WTC11 (cell line): ENCODE results near the gene FERMT2. TPM values are rescaled to one million over a fixed set of nuclear protein-coding genes. Genes with fewer than 3 reads are reported as not detected.

ENCODE experiments used
- ATAC-seq: fragments of 200-7000 bp; cut with Tn5 transposase; 2 replicates; pipeline ENCODE4 v1.10.0; 2021; ENCODE audit warnings: mild to moderate bottlenecking, moderate library complexity
- CTCF ChIA-PET: fragments of 300-600 bp; sonication (Branson Sonifier 250); formaldehyde crosslinking; loops from one replicate; lab custom pipeline; 2021; ENCODE audit warnings: antibody characterized with exemption; lab: Charles Lee
- POLR2A ChIA-PET: fragments of 350-600 bp; sonication (Branson Sonifier 250); formaldehyde crosslinking; loops from one replicate; lab custom pipeline; 2021; ENCODE audit warnings: antibody characterized with exemption; lab: Charles Lee
- DNase-seq: peaks from one replicate; pipeline ENCODE4 v3.0.0; 2021; ENCODE audit warnings: low spot score
- H3K27ac Mint-ChIP-seq: 2 replicates; pipeline ENCODE4 v1.8.0; 2021; ENCODE audit warnings: mixed read lengths
- H3K27me3 Mint-ChIP-seq: 2 replicates; pipeline ENCODE4 v1.8.0; 2021; ENCODE audit warnings: low read depth, mild to moderate bottlenecking, moderate library complexity, mixed read lengths
- H3K36me3 Mint-ChIP-seq: 2 replicates; pipeline ENCODE4 v1.8.0; 2021; ENCODE audit warnings: mixed read lengths
- H3K4me1 Mint-ChIP-seq: 2 replicates; pipeline ENCODE4 v1.8.0; 2022; ENCODE audit warnings: mixed read lengths
- H3K4me3 Mint-ChIP-seq: 2 replicates; pipeline ENCODE4 v1.8.0; 2021; ENCODE audit warnings: mild to moderate bottlenecking, moderate library complexity, mixed read lengths
- H3K9me3 Mint-ChIP-seq: 2 replicates; pipeline ENCODE4 v1.8.0; 2021; ENCODE audit warnings: mixed read lengths
- CREM ChIP-seq: sonication (generic); formaldehyde crosslinking; IDR thresholded peaks from 2 replicates; pipeline ENCODE4 v1.8.1; 2022; ENCODE audit warnings: mild to moderate bottlenecking, missing genetic modification reagents, moderate library complexity
- ETV6 ChIP-seq: sonication (generic); formaldehyde crosslinking; IDR thresholded peaks from 2 replicates; pipeline ENCODE4 v1.8.1; 2022; ENCODE audit warnings: mild to moderate bottlenecking, missing genetic modification reagents
- MYBL2 ChIP-seq: sonication (generic); formaldehyde crosslinking; IDR thresholded peaks from 2 replicates; pipeline ENCODE4 v1.8.1; 2023; ENCODE audit warnings: mild to moderate bottlenecking, moderate library complexity, missing genetic modification reagents
- NR1H2 ChIP-seq: sonication (generic); formaldehyde crosslinking; IDR thresholded peaks from 2 replicates; pipeline ENCODE4 v1.9.0; 2021; ENCODE audit warnings: mild to moderate bottlenecking, moderate library complexity, missing genetic modification reagents
- NR3C1 ChIP-seq: sonication (generic); formaldehyde crosslinking; conservative IDR thresholded peaks from 2 replicates; pipeline ENCODE4 v1.8.1; 2023; ENCODE audit warnings: low read depth, mild to moderate bottlenecking, missing genetic modification reagents
- RORB ChIP-seq: fragments of 250-450 bp; sonication (Bioruptor Pico); IDR thresholded peaks from 2 replicates; pipeline ENCODE4 v1.9.0; 2021; ENCODE audit warnings: mild to moderate bottlenecking
- TP53 ChIP-seq: sonication (generic); formaldehyde crosslinking; IDR thresholded peaks from 2 replicates; pipeline ENCODE4 v1.8.1; 2023; ENCODE audit warnings: mild to moderate bottlenecking, missing genetic modification reagents
- ZNF121 ChIP-seq: sonication (generic); formaldehyde crosslinking; IDR thresholded peaks from 2 replicates; pipeline ENCODE4 v1.8.0; 2023; ENCODE audit warnings: missing genetic modification reagents
- ZNF396 ChIP-seq: fragments of 250-450 bp; sonication (Bioruptor Pico); IDR thresholded peaks from 2 replicates; pipeline ENCODE4 v1.8.0; 2021; ENCODE audit warnings: mild to moderate bottlenecking, moderate library complexity, borderline replicate concordance
- total RNA-seq: library from RNA; stranded (reverse); gene quantifications from 3 replicates; pipeline ENCODE4 v1.2.3, GENCODE V29; 2021
- TF ChIP-seq, protein P1 (sequence below): sonication (generic); formaldehyde crosslinking; IDR thresholded peaks from 2 replicates; pipeline ENCODE4 v1.8.1; 2022; ENCODE audit warnings: low read depth, missing genetic modification reagents, borderline replicate concordance
- TF ChIP-seq, protein P2 (sequence below): sonication (generic); formaldehyde crosslinking; conservative IDR thresholded peaks from 2 replicates; pipeline ENCODE4 v1.8.1; 2022; ENCODE audit warnings: mild to moderate bottlenecking, missing genetic modification reagents
- TF ChIP-seq, protein P3 (sequence below): sonication (generic); formaldehyde crosslinking; IDR thresholded peaks from 2 replicates; pipeline ENCODE4 v1.8.0; 2022; ENCODE audit warnings: mild to moderate bottlenecking, missing genetic modification reagents
- TF ChIP-seq, protein P4 (sequence below): fragments of 250-450 bp; sonication (Bioruptor Pico); IDR thresholded peaks from 2 replicates; pipeline ENCODE4 v1.9.0; 2021; ENCODE audit warnings: mild to moderate bottlenecking, borderline replicate concordance
- TF ChIP-seq, protein P5 (sequence below): fragments of 200-600 bp; IDR thresholded peaks from 2 replicates; pipeline ENCODE4 v1.8.0; 2022; ENCODE audit warnings: antibody characterized with exemption
- TF ChIP-seq, protein P6 (sequence below): sonication (generic); formaldehyde crosslinking; IDR thresholded peaks from 2 replicates; pipeline ENCODE4 v1.8.1; 2023; ENCODE audit warnings: mild to moderate bottlenecking, missing genetic modification reagents, moderate library complexity

FERMT2 gene
- total RNA-seq, 1 experiment from 2014 or later = 92.8 TPM

DNA sequence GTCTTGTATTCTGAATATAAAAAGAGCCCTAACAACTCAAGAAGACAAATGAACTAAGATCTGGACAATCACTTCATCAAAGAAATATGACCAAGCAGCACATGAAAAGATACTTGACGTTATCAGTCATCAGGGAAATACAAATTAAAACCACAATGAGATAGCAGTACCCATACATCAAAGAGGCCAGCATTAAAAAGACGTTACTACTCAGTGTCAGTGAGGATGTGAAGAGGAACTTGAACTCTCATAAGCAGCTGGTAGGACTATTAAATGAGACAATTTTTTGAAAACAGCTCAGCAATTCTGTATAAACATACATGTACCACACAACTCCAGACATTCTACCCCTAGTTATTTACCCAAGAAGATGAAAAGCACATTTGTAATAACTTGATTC lies 55.9 kb downstream of the FERMT2 start:
- TF ChIP-seq RORB (CRISPR knock-in tag) (no peak), NR1H2 (CRISPR knock-in tag) (no peak)
- CTCF ChIA-PET = no interaction called here
- H3K9me3 Mint-ChIP-seq = no peaks in the 10 kb centered on the region
- H3K27ac Mint-ChIP-seq = peak overlapping the region; percentile 82; the same call in 1 of the 2 replicates
- ATAC-seq (no peak), DNase-seq (no peak)
- no peak overlapping the region for H3K4me3 Mint-ChIP-seq
- POLR2A ChIA-PET = no interaction called here
- 0 out of 2 replicates have a peak, but pooled peaks cover 8% of the 10 kb centered on the region for H3K4me1 Mint-ChIP-seq
- peaks cover 21% of the 10 kb centered on the region for H3K36me3 Mint-ChIP-seq
- H3K27me3 Mint-ChIP-seq = no peaks in the 10 kb centered on the region

DNA sequence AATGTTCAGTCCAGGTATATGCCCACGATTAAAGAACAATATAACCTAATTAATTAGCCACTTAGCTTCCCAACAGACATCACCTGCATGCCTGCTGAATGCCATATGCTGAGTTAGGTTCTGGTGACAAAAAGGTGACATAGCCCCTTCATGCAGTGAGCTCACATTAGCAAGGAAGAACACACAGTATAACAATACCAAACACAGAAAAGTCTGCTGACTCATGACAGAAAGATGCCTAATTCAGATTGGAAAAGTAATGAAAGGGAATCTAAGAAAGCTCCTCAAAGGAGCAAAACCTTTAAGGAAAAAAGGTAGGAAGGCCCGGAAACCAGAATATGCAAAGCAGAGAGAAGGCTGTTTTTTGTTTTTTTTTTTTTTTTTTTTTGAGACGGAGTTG lies 59.0 kb downstream of the FERMT2 start:
- H3K27me3 Mint-ChIP-seq = no peaks in the 10 kb centered on the region
- DNase-seq = no peak
- no peaks in the 10 kb centered on the region for H3K9me3 Mint-ChIP-seq
- ChIA-PET POLR2A (no interaction called here), CTCF (interaction anchor here (0.7 to 1.5 kb wide), 2 partner anchors 19 to 69 kb away, joined by 3 to 4 read pairs; no protein-coding TSS in a partner anchor)
- H3K36me3 Mint-ChIP-seq = peaks cover 26% of the 10 kb centered on the region
- TF ChIP-seq, protein P1, sequence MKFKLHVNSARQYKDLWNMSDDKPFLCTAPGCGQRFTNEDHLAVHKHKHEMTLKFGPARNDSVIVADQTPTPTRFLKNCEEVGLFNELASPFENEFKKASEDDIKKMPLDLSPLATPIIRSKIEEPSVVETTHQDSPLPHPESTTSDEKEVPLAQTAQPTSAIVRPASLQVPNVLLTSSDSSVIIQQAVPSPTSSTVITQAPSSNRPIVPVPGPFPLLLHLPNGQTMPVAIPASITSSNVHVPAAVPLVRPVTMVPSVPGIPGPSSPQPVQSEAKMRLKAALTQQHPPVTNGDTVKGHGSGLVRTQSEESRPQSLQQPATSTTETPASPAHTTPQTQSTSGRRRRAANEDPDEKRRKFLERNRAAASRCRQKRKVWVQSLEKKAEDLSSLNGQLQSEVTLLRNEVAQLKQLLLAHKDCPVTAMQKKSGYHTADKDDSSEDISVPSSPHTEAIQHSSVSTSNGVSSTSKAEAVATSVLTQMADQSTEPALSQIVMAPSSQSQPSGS (CRISPR knock-in tag) = no peak
- TF ChIP-seq, protein P2, sequence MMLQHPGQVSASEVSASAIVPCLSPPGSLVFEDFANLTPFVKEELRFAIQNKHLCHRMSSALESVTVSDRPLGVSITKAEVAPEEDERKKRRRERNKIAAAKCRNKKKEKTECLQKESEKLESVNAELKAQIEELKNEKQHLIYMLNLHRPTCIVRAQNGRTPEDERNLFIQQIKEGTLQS (CRISPR knock-in tag) = no peak
- TF ChIP-seq NR3C1 (no peak), CREM (no peak), ETV6 (CRISPR knock-in tag) (no peak), MYBL2 (CRISPR knock-in tag) (no peak), TP53 (no peak), ZNF121 (CRISPR knock-in tag) (no peak), ZNF396 (CRISPR knock-in tag) (no peak)
- TF ChIP-seq, protein P3, sequence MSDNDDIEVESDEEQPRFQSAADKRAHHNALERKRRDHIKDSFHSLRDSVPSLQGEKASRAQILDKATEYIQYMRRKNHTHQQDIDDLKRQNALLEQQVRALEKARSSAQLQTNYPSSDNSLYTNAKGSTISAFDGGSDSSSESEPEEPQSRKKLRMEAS (CRISPR knock-in tag) = no peak
- TF ChIP-seq, protein P4, sequence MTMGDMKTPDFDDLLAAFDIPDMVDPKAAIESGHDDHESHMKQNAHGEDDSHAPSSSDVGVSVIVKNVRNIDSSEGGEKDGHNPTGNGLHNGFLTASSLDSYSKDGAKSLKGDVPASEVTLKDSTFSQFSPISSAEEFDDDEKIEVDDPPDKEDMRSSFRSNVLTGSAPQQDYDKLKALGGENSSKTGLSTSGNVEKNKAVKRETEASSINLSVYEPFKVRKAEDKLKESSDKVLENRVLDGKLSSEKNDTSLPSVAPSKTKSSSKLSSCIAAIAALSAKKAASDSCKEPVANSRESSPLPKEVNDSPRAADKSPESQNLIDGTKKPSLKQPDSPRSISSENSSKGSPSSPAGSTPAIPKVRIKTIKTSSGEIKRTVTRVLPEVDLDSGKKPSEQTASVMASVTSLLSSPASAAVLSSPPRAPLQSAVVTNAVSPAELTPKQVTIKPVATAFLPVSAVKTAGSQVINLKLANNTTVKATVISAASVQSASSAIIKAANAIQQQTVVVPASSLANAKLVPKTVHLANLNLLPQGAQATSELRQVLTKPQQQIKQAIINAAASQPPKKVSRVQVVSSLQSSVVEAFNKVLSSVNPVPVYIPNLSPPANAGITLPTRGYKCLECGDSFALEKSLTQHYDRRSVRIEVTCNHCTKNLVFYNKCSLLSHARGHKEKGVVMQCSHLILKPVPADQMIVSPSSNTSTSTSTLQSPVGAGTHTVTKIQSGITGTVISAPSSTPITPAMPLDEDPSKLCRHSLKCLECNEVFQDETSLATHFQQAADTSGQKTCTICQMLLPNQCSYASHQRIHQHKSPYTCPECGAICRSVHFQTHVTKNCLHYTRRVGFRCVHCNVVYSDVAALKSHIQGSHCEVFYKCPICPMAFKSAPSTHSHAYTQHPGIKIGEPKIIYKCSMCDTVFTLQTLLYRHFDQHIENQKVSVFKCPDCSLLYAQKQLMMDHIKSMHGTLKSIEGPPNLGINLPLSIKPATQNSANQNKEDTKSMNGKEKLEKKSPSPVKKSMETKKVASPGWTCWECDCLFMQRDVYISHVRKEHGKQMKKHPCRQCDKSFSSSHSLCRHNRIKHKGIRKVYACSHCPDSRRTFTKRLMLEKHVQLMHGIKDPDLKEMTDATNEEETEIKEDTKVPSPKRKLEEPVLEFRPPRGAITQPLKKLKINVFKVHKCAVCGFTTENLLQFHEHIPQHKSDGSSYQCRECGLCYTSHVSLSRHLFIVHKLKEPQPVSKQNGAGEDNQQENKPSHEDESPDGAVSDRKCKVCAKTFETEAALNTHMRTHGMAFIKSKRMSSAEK (CRISPR knock-in tag) = no peak
- TF ChIP-seq, protein P5, sequence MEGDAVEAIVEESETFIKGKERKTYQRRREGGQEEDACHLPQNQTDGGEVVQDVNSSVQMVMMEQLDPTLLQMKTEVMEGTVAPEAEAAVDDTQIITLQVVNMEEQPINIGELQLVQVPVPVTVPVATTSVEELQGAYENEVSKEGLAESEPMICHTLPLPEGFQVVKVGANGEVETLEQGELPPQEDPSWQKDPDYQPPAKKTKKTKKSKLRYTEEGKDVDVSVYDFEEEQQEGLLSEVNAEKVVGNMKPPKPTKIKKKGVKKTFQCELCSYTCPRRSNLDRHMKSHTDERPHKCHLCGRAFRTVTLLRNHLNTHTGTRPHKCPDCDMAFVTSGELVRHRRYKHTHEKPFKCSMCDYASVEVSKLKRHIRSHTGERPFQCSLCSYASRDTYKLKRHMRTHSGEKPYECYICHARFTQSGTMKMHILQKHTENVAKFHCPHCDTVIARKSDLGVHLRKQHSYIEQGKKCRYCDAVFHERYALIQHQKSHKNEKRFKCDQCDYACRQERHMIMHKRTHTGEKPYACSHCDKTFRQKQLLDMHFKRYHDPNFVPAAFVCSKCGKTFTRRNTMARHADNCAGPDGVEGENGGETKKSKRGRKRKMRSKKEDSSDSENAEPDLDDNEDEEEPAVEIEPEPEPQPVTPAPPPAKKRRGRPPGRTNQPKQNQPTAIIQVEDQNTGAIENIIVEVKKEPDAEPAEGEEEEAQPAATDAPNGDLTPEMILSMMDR = no peak
- TF ChIP-seq, protein P6, sequence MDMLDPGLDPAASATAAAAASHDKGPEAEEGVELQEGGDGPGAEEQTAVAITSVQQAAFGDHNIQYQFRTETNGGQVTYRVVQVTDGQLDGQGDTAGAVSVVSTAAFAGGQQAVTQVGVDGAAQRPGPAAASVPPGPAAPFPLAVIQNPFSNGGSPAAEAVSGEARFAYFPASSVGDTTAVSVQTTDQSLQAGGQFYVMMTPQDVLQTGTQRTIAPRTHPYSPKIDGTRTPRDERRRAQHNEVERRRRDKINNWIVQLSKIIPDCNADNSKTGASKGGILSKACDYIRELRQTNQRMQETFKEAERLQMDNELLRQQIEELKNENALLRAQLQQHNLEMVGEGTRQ (CRISPR knock-in tag) = no peak
- H3K4me3 Mint-ChIP-seq = no peak overlapping the region
- ATAC-seq = no peak
- H3K4me1 Mint-ChIP-seq = 0 out of 2 replicates have a peak, but pooled peaks cover 6% of the 10 kb centered on the region
- peak overlapping the region; percentile 3; the same call in 1 of the 2 replicates for H3K27ac Mint-ChIP-seq
